OCI-LY7 (cell line): ENCODE data around the gene NUTF2.

Experiments
- EZH2phosphoT487 ChIP-seq: fragments of 200-600 bp; sonication (generic); IDR thresholded peaks from 2 replicates; pipeline ENCODE4 v1.6.1; 2018; ENCODE audit warnings: low read depth, borderline replicate concordance, mild to moderate bottlenecking, mixed run types, antibody characterized with exemption, low read length, moderate library complexity, mixed read lengths
- TF ChIP-seq, protein P1 (sequence below): fragments of 200-600 bp; sonication (generic); conservative IDR thresholded peaks from 2 replicates; pipeline ENCODE4 v1.5.1; 2014; ENCODE audit warnings: mild to moderate bottlenecking, antibody characterized with exemption, low read length, moderate library complexity, mixed read lengths

DNA sequence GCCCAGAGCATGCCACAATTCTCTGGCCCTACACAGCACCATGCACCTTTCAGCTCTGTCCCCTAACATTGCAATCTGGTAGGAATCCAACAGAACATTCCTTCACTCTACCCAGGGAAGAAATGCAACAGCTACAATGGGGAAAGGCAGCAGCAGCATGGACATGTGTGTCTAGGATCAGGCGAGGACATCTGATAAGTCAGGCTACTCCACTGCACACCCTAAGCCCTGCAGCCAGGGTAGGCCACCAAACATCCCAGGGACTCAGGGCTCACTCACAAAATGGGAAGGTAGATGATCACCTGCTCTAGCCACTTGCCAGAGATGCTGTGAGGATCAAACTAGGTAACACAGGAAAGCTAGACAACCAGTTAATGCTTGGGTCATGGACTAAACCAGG, 45.5 kb upstream of the NUTF2 start:
- TF ChIP-seq, protein P1, sequence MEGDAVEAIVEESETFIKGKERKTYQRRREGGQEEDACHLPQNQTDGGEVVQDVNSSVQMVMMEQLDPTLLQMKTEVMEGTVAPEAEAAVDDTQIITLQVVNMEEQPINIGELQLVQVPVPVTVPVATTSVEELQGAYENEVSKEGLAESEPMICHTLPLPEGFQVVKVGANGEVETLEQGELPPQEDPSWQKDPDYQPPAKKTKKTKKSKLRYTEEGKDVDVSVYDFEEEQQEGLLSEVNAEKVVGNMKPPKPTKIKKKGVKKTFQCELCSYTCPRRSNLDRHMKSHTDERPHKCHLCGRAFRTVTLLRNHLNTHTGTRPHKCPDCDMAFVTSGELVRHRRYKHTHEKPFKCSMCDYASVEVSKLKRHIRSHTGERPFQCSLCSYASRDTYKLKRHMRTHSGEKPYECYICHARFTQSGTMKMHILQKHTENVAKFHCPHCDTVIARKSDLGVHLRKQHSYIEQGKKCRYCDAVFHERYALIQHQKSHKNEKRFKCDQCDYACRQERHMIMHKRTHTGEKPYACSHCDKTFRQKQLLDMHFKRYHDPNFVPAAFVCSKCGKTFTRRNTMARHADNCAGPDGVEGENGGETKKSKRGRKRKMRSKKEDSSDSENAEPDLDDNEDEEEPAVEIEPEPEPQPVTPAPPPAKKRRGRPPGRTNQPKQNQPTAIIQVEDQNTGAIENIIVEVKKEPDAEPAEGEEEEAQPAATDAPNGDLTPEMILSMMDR, result no peak
- TF ChIP-seq EZH2phosphoT487, result no peak
